Activated CD8-positive, alpha-beta memory T cell treated with anti-CD3 and anti-CD28 coated beads, Interleukin-2, amount 50 U/mL, for 1 hour (primary cell): ENCODE results near the gene PTHLH.

ENCODE experiments used
- DNase-seq: peaks from one replicate; pipeline ENCODE4 v3.0.0-alpha.2; 2020; ENCODE audit errors: extremely low read depth

PTHLH gene

DNA sequence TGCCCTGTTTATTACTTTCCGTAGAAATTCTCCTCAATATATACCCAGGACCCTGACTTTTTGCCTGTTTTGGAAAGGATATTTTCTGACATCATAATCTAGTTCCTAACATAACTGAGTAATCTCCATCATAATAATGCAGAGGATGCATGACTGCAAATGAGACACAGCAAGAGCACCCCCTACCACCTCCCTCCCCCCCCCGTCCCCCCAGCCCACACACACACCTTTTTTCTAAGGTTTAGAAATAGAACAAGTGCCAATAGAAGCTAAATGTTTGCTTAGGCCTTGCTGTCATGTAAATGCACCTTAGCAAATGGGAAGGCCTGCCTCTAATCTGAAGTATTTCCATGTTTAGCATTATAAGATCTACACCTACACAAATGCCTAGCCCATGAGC lies at the start of gene PTHLH:
Gene PTHLH, minus strand, starts transcription at position 13 of the 400 bp plus-strand sequence. CDS start 3,239 bp downstream, outside the sequence.
- DNase-seq: no peak

DNA sequence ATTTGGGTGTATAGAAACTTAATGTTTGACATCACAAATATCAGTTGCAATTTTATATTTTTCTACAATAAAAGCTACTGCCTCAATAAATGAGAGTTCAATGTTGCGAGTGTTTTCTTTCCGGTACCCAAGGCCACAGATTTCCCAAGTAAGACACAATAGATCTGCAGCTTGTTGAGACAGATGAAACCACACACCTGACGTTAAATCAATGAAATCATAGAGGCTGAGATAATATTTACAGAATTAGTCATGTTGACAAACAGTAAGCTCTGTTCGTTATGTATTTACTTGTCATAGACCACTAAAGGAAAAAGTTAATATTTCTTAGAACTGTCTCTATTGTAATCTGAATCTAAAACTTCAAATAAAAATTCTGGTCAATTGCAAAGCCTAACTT lies 49.2 kb upstream of the PTHLH start:
- no peak for DNase-seq

DNA sequence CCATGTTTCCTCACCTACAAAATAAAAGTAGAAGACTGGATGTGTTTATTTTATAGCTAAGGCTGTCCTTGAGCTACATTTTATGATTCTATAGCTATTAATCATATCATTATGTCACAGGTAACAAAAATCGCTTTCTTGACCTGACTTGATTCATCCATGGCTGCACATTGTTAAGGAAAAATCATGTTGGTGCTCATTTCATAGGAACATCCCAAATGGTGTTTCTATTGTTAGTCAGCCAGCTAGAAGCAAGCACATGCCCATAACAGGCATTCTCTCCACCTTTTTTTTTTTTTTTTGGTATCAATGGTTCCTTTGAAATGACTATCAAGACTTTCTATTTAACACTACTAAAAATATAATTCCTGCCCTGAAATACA lies 45.3 kb upstream of the PTHLH start:
- DNase-seq: no peak

DNA sequence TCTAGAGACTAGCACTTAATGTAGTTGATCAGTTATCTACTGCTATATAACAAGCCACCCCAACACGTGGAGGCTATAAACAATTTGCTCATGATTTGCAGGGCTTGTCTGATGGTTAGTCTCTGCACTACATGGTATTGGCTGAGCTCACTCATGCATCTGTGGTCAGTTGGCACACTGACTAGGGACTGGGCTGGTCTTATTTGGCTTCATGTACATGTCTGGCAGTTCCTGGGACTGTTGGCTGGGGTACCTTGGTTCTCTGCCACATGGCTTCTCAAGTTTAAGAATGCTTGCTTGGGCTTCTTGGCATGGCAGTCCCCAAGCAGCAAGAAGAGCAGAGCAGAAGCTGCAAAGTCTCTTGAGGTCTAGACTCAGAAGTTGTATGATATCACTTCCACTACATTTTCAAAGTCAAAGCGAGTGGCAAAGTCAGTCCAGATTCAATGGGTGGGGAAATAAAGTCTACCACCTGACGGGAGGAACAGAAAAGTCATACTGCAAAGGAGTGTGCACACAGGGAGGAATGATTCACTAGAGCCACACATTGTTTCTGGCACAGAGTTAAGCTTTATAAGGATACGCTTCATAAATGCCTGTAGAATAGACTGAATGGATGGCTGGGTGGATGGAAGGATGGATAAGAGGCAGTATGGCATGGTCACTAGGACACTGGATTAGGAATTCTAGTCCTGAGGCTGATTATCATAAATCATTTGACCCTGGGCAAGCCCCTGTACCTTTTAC lies 44.8 kb upstream of the PTHLH start:
- no peak for DNase-seq

DNA sequence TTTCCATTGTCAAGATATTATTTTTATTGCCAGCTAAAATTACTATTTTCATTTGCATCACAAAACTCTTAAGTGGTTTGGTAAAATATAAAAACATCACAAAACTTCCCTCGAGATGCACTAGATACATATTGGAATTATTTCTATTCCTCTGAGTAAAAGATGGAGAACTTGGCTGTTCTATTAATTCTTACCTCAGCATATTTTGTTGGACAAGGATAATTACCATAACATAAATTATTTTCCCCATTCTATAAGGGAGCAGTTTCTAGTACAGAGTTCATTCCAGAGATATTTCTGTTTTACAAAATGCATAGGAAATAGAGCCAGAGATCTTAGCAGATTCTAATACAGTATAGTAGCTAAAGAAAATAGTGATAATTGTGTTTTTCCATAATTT lies 42.6 kb upstream of the PTHLH start:
- DNase-seq: no peak

DNA sequence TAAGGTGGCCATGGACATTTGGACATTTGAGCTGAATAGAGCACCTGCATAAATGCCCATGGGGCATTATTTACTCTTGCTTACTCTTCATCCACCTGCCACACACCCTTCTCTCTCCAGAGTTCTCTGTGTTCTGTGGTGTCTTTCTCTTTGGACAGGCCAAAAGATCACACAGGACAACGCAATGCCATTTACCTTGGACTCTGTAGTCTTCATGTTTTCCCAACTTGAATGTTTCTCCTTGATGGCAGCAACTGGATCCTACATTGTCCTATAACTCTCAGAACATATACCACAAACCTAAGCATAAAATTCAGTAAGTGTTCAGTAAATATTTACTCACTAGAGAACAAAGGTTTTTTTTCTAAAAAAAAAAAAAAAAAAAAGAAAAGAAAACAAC lies 41.7 kb upstream of the PTHLH start:
- no peak for DNase-seq

DNA sequence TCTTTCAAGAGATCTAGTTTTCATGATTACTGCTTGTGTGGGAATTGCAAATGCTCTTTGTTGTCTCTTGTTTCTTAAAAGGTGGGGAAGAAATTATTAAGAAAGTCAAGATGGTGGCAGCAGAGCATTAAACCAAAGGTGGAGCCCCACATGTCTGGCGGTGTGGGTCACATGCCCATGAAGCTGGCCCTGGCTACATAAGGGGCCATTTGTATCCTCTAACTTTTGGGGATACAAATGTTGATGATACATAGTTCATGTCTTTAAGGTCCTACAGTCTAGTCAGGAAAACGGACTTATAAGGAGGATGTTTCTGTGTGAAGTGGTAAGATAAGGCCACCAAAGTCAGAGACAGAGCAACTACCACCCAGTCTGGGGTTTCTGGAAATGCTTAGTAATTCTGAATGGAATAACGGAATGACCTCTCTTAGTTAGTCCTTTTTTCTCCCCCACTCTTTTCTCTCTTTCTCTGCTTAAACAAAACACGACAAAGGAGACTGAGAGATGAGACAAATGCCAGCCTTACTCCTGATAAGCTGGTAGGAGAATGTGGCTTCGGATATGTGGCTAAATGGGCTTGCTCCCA lies 39.9 kb upstream of the PTHLH start:
- DNase-seq: no peak

DNA sequence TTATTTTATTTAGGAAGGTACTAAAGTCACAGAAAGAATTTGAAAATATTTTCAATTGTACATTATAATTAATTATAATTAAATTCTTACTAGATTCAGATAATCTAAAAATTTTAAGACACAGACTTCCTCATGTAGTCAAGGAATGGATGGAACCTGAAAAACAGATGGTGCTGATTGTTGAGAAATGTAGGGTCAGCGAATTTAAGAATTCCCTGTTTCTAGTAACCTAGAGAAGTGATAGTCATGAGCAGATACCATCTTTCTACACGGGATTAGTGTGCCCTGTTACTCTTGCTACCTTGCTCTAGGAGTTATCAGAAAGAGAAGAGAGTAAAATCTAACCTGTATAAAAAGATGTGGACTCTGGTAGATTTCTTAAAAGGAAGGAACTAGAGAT lies 37.5 kb upstream of the PTHLH start:
- no peak for DNase-seq

DNA sequence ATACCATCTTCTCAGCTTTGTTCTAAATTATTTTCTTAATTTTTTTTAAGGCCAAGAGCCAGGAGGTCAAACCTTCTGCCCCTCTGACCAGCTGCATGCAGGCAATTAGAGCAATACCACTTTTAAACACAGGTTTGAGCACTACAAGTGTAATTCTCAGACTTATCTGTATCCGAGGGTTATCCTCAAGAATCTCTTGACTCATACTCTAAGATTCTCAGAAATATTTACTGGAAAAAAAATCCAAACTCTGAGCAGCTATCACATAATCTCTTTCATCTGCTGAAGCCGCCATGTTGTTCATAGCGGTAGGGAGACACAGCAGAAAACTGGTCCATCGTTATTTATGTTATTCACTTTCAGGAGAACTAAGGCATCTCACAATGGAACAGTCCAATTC lies 27.4 kb upstream of the PTHLH start:
- DNase-seq: no peak

DNA sequence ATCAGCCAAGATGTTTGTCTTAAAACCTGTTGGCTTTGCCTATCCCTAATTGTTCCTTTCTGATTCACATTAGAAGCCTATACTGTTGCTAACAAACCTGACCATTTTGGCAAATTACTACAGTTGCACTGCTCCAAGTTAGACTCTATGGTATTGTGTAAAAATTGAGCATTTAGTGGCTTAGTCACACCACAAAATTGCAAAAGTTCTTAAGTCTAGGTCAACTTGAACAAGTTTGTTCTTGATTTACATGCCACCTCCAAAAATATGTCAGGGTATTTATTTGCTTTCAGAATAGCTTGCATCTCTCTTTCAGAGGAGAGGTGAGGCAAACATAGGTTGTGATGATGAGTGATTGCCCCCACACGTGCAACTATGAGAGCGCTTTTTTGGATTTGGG lies 27.0 kb upstream of the PTHLH start:
- DNase-seq: no peak

DNA sequence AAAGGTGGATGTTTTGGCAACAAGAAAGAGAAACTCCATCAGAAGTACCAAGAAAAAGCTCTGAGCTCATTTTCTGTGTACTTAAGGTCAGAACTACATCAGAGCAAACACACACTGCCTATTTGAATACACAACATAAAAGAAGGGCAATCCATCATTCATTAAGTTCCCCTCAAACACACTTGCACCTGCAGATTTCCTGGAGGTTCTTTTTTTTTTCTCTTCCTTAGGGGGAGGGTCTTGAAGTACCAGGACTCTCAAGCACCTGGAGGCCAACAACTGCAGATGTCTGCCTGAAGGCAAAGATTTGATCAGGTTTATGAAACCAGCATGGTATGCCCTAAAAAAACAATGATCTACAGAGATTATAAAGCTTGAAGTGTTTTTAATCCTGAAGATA lies 26.1 kb upstream of the PTHLH start:
- DNase-seq: no peak

DNA sequence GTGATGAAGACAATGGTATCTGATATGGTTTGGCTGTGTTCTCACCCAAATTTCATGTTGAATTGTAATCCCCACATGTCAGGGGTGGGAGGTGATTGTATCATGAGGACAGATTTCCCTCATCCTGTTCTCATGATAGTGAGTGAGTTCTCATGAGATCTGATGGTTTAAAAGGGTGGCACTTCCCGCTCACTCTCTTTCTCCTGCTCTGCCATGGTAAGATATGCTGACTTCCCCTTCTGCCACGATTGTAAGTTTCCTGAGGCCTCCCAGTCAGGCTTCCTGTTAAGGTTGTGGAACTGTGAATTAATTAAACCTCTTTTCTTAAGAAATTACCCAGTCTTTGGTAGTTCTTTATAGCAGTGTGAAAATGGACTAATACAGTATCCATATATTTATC lies 25.6 kb upstream of the PTHLH start:
- no peak for DNase-seq

DNA sequence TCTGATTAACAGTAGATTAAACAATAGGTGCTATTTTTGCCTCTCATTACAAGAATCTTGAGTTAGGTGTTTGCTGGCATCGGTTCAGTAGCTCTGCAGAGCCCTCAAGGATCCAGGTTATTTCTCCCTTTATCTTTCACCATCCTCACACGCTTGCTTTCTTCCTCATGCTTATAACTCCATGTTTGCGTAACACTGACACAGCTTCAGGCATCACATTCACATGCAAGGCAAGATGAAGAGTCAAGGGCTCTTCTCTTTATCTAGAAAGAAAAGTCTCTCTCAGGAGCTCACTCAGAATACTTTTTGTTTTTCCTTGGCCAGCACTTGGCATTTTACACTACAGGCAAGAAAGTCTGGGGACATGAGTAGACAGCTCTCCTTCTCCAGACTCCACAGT lies 24.2 kb upstream of the PTHLH start:
- no peak for DNase-seq

DNA sequence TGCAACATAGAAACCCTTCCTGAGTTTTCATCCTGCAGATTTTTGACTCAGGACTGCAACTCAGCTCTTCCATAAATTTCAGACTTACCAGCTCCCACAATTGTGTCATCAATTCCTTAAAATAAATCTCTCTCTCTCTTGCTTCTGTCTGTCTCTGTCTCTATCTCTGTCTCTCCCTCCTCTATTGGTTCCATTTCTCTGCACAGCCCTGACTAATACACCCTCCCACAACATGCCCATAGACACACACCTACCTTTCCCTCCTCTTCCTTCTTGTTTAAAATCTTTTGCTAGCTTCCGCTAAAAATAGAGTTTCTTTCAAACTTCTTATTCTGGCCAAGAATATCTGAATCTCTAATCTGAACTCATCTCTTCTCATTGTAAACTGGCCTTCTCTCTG lies 22.9 kb upstream of the PTHLH start:
- DNase-seq: no peak

DNA sequence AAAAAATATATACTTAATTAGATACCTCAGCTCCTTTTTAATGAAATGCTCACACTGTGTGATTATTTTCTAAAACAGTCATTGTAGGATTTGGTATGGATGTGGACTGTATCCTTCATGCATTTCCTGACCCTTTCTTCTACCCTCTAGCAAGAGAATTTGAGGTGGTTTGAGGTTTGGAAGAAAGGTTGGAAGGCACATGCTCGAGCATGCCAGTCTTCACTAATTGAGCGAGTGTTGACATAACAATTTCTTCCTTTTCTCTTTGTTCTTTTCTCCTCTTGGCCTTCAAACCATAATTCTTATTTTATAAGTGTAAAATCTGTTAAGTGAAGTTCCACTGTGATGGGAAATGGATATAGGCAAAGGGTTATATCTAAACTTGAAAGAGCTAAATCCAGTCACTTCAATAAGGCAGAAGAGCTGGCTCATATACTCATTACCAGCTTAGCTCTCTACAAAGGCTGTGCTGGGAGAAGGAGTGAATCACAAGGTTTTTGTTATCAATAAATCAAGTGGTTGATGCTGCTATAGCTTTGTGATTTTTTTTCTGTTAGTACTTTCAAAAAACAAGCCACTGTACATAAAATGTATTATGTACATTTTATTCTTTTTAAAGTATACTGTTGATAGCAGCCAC lies 16.2 kb upstream of the PTHLH start:
- DNase-seq: no peak

DNA sequence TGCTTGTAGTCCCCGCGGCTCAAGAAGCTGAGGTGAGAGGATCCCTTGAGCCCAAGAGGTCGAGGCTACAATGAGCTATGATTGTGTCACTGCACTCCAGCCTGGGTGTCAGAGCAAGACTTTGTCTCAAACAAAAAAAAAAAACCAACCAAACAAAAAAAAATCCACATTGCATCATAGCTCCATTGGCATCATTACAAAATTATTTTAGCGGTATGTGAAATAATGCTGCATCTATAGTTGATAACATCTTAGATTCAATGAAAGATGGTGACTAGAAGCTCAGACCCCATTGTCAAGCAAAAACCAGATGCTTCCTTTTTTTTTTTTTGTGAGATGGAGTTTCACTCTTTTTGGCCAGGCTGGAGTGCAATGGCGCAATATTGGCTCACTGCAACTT lies 14.8 kb upstream of the PTHLH start:
- no peak for DNase-seq

DNA sequence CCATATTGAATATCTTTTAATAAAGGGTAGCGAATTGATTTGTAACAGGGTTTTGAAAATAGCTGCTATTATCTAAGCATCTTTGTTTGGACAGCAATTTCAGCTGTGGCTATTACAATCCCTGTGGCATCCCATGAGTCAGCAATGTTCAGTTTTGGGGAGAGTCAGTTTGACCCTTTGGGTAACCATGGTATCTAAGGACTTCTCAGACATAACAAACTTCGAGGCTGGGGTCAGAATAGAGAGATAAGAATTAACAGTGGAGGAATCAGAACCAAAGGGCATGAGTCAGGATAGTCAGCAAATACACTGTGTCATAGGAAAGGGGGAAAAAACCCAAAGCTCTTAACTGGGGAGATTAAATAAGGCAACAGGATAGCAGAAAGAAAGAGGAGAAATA lies 11.7 kb upstream of the PTHLH start:
- no peak for DNase-seq

DNA sequence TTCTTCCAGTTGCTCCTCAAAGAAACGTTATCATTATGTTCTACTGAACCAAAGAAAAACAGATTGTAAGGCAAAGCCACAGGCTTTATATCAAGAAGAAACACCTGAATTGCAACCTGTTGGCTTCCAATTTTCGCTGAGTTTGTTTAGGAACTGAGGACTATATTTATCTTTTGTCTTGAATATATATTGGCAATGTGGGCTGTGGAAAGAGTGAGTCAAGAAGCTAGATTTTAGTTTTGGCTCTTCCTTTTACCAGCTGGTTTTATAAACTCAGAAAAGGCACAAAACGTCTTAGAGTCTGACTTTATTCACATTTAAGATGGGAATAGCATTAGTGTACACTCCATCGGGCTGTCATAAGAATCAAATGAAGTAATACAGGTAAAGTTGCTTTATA lies 10.4 kb upstream of the PTHLH start:
- DNase-seq: no peak

DNA sequence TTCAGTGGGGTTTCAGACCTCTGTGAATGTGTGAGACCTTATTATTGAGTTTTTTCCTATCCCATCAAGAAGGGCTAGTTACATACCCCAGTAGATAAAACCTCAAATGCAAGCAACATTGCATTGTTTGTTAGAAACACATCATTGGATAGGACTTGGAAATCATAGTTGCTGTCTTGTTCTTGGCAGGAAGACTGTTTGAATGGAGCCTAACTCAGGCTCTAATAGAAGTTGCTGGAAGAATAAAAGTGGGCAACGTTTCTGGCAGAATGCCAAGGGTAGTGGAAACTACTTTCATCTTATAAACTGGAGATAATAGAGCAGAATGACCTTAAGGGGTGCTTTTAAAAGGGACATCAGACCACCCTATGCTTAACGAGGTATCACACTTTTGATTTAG lies 9.9 kb upstream of the PTHLH start:
- DNase-seq: no peak

DNA sequence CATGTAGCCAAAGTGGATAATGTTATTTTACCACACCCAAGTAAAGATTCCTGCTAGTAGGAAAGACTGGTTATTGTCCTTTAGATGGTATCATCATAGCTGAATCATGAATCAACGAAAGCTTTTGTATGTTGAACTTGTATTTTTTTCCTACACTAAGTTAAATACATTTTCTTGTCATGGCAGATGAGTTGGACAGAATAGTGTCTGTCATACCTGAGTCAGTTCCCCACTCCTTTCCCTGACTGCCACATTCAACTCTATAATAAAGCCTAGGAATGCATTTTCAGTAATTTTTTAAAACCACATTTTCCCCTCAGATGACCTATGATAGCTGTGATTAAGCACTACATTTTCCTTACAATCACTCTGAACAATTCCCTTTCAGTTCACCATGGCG lies 9.3 kb upstream of the PTHLH start:
- no peak for DNase-seq

DNA sequence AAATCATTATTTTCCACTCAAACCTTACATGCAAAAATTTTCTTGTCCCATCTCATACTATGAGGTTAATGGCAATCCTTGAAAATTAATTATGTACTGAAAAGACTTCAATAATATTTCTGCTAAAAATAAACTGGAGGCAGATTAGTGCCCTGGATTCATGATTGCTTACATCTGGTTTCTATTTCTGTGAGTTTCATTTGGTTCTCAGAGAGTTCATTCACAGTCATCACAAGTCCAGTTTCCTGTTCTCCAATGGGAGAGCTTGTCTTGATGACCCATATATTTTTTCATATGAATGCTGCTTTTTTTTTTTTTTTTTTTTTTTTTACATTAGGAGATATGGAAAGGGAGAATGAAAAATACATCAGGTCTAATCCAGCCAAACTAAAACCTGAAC lies 6.6 kb upstream of the PTHLH start:
- DNase-seq: no peak

DNA sequence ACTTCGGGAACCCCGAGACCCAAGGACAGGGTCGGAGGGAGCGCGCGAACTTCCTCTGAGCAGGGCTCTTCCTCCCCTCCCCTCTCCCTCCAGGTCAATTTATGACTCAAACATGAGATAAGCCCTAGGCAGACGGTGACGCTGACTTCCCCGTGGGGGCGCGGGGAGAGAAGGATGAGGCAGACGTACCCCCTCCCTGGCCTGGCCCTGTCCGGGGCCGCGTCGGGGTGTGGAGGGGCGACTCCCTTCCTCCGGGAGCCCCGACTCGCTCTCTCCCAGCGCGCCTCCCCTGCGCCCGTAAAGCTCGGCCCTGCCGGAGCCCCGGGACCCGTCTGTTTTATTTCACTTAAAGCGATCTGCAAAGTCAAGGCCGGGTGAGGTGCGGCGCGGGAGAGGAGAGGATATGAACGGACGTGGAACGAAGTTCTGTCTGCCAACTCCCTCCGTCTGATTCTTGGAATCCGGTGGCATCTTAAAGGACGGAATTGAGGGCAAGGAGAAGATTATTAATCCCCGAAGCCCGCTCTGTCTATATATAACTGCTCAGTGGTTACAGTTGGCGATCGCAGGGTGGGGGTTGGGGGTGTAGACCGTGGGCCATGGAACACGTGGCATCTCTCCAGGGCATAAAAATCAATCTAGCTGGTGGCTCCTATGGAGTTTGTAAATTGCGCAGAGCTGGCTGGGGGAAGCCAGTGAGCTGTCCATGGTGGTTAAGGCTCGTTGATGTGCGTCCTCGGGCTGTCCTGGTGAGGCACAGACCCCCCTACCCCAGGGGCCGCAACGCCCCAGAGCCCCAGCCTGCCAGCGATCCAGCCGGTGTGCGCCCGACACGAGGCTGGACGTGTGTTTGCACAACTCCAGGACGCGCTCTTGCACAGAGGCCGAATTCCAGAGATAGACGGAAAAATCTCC lies 2.9 kb upstream of the PTHLH start:
- DNase-seq: no peak
